ENCODE results near the gene USP47. TPM values are rescaled to one million over a fixed set of nuclear protein-coding genes. Genes with fewer than 3 reads are reported as not detected.

Gene USP47
- total RNA-seq, 1 donor from 2014 or later: 178 TPM

GRCh38 chr11:11937433-11937832, 95.7 kb downstream of the USP47 start:
- DNase-seq: no peak

- DNase-seq: no peak
These were observed 96.2 kb downstream of the USP47 start for GRCh38 chr11:11937957-11938356.

GRCh38 chr11:11940551-11940950, 98.8 kb downstream of the USP47 start:
- DNase-seq: no peak

GRCh38 chr11:11942668-11943067, 100.9 kb downstream of the USP47 start:
- DNase-seq: no peak

- no peak for DNase-seq
These were observed 102.7 kb downstream of the USP47 start for GRCh38 chr11:11944444-11944843.

GRCh38 chr11:11946180-11946579, 104.4 kb downstream of the USP47 start:
- no peak for DNase-seq

GRCh38 chr11:11946878-11947277, 105.1 kb downstream of the USP47 start:
- no peak for DNase-seq

- DNase-seq: no peak
These were observed 106.1 kb downstream of the USP47 start for GRCh38 chr11:11947825-11948224.

GRCh38 chr11:11948242-11948947, 106.6 kb downstream of the USP47 start:
- no peak for DNase-seq

- no peak for DNase-seq
These were observed 107.7 kb downstream of the USP47 start for GRCh38 chr11:11949482-11949881.

GRCh38 chr11:11952036-11952435, 110.3 kb downstream of the USP47 start:
- DNase-seq: no peak

- DNase-seq: no peak
These were observed 114.2 kb downstream of the USP47 start for GRCh38 chr11:11956006-11956405.

GRCh38 chr11:11958403-11959231, 116.8 kb downstream of the USP47 start:
- DNase-seq: no peak

GRCh38 chr11:11959601-11960000, 117.8 kb downstream of the USP47 start:
- no peak for DNase-seq

- no peak for DNase-seq
These were observed 118.9 kb downstream of the USP47 start for GRCh38 chr11:11960687-11961086.

- DNase-seq: no peak
These were observed 119.7 kb downstream of the USP47 start for GRCh38 chr11:11961399-11962028.

GRCh38 chr11:11963067-11963466, 121.3 kb downstream of the USP47 start:
- DNase-seq: peak; percentile 63

GRCh38 chr11:11963842-11964773, 122.3 kb downstream of the USP47 start:
- DNase-seq: peak; percentile 35

- DNase-seq: no peak
These were observed 123.0 kb downstream of the USP47 start for GRCh38 chr11:11964774-11965150.

- DNase-seq: no peak
These were observed 123.4 kb downstream of the USP47 start for GRCh38 chr11:11965192-11965591.

GRCh38 chr11:11965656-11966353, 124.0 kb downstream of the USP47 start:
- no peak for DNase-seq
